ENCODE data around the gene P4HB. TPM values are rescaled to one million over a fixed set of nuclear protein-coding genes. Genes with fewer than 3 reads are reported as not detected.

P4HB gene
- total RNA-seq, 2 experiments from 2014 or later = 388 to 577 TPM

GRCh38 chr17:81870981-81871386 lies 10.6 kb upstream of the P4HB start, which contains the start of gene ARHGDIA:
Gene ARHGDIA (minus strand): TSS chr17:81871337. CDS start chr17:81869930, 1,407 bp downstream.
- POLR2A ChIA-PET = interaction anchor here (1.0 to 2.2 kb wide), 2 partner anchors 22 to 42 kb away, joined by 4 to 18 read pairs; no protein-coding TSS in a partner anchor

GRCh38 chr17:81870131-81870980 lies 10.0 kb upstream of the P4HB start:
- H4K20me1 ChIP-seq (ENCODE audit: insufficient read depth, low read length) = no peaks in the 10 kb centered on the region
- peaks cover 54% of the 10 kb centered on the region for H3K36me3 ChIP-seq (ENCODE audit: insufficient read depth, low read length)
- intact Hi-C loops (cut with micrococcal nuclease; ENCODE audit: unreplicated experiment) = loop anchor here (2.0 to 5.0 kb wide), 5 partner anchors 20 to 353 kb away; partner anchors contain the start of genes ALYREF, ANAPC11, DCXR and MAFG
- H3K9me3 ChIP-seq (ENCODE audit: low read length) = no peaks in the 10 kb centered on the region
- TF ChIP-seq EZH2phosphoT487 (IDR thresholded peaks at IDR 0.05; ENCODE audit: borderline replicate concordance, low read depth, low read length) = no peak
- no peak for TF ChIP-seq CTCF (conservative IDR thresholded peaks at IDR 0.05; ENCODE audit: low read length)
- H2AFZ ChIP-seq (ENCODE audit: low read length) = no peak overlapping the region
- H3K4me3 ChIP-seq (ENCODE audit: low read depth, low read length, poor library complexity, severe bottlenecking) = peak overlapping the region; percentile 97
- ChIA-PET CTCF (ENCODE audit: unreplicated experiment) (interaction anchor here (1.2 kb wide), 1 partner anchor 58 kb away, joined by 4 read pairs; no protein-coding TSS in a partner anchor), POLR2A (interaction anchor here (0.9 to 2.2 kb wide), 3 partner anchors 23 to 47 kb away, joined by 4 to 18 read pairs (median 4); no protein-coding TSS in a partner anchor)
- peaks cover 31% of the 10 kb centered on the region for H3K79me2 ChIP-seq (ENCODE audit: insufficient read depth, low read depth, low read length)
- DNase-seq (ENCODE audit: low spot score) = peak; percentile 76
- H3K9me2 ChIP-seq (ENCODE audit: insufficient read depth, low read length) = no peaks in the 10 kb centered on the region
- peak overlapping the region; percentile 85 for H3K27ac ChIP-seq (ENCODE audit: low read depth, low read length, poor library complexity, severe bottlenecking)
- peak overlapping the region; percentile 98 for H3K4me2 ChIP-seq (ENCODE audit: low read length)
- BruUV-seq (replicated peaks) = no TSS peak
- peaks cover 68% of the 10 kb centered on the region for H3K4me1 ChIP-seq (ENCODE audit: insufficient read depth, low read length, poor library complexity, severe bottlenecking)

More at GRCh38 chr17:81870981-81871386, 10.6 kb upstream of the P4HB start, which contains the start of gene ARHGDIA:
- peaks cover 48% of the 10 kb centered on the region for H3K36me3 ChIP-seq (ENCODE audit: insufficient read depth, low read length)
- CTCF ChIA-PET (ENCODE audit: unreplicated experiment) = no interaction called here
- DNase-seq (ENCODE audit: low spot score) = no peak
- TF ChIP-seq CTCF (conservative IDR thresholded peaks at IDR 0.05; ENCODE audit: low read length) = no peak
- no peak for TF ChIP-seq EZH2phosphoT487 (IDR thresholded peaks at IDR 0.05; ENCODE audit: borderline replicate concordance, low read depth, low read length)
- BruUV-seq (replicated peaks) = no TSS peak
- H3K79me2 ChIP-seq (ENCODE audit: insufficient read depth, low read depth, low read length) = peaks cover 31% of the 10 kb centered on the region
- no peaks in the 10 kb centered on the region for H4K20me1 ChIP-seq (ENCODE audit: insufficient read depth, low read length)
- peak within 1 kb of the TSS; percentile 17; the same call in 1 of the 2 replicates for H2AFZ ChIP-seq (ENCODE audit: low read length)
- peak within 1 kb of the TSS; percentile 97 for H3K4me3 ChIP-seq (ENCODE audit: low read depth, low read length, poor library complexity, severe bottlenecking)
- H3K9me2 ChIP-seq (ENCODE audit: insufficient read depth, low read length) = no peaks in the 10 kb centered on the region
- intact Hi-C loops (cut with micrococcal nuclease; ENCODE audit: unreplicated experiment) = loop anchor here (2.0 to 5.0 kb wide), 5 partner anchors 20 to 354 kb away; partner anchors contain the start of genes ALYREF, ANAPC11, DCXR and MAFG
- H3K27ac ChIP-seq (ENCODE audit: low read depth, low read length, poor library complexity, severe bottlenecking) = peak within 1 kb of the TSS; percentile 85
- H3K9me3 ChIP-seq (ENCODE audit: low read length) = no peaks in the 10 kb centered on the region
- H3K4me1 ChIP-seq (ENCODE audit: insufficient read depth, low read length, poor library complexity, severe bottlenecking) = peaks cover 68% of the 10 kb centered on the region
- H3K4me2 ChIP-seq (ENCODE audit: low read length) = peak within 1 kb of the TSS; percentile 98

Data from OCI-LY7 (cell line).